ENCODE results near the gene SLC2A6.

SLC2A6 gene

GRCh38 chr9:133443248-133443647 lies 35.7 kb downstream of the SLC2A6 start:
- DNase-seq (ENCODE audit: insufficient read length, low spot score) (no peak), FAIRE-seq (no peak)

DNA sequence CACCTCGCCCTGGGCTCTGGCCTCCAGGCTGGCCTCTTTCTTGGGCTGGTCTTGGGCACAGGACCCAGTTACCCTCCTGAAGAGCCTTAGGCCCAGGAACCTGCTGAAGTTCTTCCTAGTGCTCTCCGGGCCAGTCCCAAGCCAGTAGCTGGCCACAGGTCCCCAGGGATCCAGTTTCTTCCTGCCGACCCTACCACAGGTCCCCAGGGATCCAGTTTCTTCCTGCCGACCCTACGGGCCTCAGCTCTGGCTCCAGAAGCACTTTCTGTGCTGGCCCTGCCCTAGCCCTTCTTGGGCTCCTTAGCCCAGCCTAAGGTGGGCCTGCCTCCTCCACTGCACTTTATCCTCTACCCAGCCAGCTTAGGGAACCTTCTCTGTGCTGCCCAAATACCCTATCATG lies 37.3 kb downstream of the SLC2A6 start:
- DNase-seq (ENCODE audit: insufficient read length, low spot score) (no peak), FAIRE-seq (no peak)

DNA sequence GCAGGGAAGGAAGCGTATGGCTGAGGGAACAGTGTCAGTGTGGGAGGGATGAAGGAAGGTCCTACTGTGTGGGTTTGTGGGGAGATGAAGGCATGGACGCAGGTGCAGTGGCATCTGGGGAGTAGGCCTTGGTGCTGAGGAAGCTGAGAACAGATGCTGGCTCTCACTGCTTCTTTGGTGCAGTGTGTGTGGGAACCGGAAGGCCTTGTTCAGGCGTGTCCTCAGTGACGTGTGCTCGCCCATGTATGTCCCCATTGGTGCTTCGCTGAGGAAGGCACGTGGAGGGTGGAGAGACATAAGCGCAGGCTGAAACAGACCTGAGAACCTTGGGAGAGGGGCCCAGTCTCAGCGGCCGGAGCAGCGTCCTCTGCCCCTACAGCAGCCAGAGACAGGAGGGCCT lies 38.0 kb downstream of the SLC2A6 start:
- peak; percentile 76 for FAIRE-seq
- DNase-seq (ENCODE audit: insufficient read length, low spot score) = peak; percentile 82

GRCh38 chr9:133439337-133439736 lies 39.6 kb downstream of the SLC2A6 start:
- no peak for FAIRE-seq

DNA sequence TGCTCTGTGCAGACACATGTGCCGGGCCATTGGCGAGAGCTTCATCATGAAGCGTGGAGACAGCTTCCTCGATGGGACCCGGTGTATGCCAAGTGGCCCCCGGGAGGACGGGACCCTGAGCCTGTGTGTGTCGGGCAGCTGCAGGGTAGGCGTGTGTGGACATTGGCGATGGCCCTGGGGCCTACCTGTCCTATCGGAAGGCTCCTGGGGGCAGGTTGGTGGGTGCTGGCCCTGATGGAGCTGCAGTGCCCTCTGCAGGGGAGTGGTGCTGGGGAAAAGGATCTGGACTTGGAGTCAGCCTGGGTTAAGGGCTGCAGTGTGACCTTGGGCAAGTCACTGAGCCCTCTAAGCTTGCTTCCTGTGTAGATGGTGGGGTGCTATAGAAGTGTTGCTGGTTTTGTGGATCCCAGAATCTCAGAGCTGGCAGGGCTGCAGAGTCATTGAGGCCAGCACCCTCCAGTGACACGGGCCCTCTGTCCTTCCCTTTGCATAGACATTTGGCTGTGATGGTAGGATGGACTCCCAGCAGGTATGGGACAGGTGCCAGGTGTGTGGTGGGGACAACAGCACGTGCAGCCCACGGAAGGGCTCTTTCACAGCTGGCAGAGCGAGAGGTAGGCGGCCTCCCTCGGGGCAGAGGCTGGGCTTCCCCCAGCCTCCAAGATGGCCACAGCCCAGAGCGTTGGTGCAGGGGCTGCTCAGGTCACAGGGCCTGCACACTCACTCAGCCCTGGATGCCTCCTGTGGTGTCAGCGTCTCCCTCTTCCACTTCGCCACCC lies 41.0 kb downstream of the SLC2A6 start:
- no peak for DNase-seq (ENCODE audit: insufficient read length, low spot score)
- FAIRE-seq = no peak

More at GRCh38 chr9:133439337-133439736, 39.6 kb downstream of the SLC2A6 start:
- no peak for DNase-seq (ENCODE audit: insufficient read length, low spot score)

DNA sequence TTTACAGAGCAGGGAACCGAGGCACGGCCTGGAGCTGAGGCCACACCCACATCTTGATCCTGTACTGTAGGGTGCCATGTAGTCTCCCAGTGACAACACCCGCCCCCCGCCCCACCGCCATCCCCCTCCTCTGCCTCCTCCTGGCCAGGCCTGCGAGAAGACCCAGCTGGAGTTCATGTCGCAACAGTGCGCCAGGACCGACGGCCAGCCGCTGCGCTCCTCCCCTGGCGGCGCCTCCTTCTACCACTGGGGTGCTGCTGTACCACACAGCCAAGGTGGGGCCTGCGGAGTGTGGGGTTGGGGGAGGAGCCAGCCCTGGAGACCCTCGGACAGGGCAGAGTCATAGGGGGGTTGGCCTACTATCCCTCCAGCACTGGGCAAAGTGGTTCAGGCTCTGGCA lies 42.2 kb downstream of the SLC2A6 start:
- no peak for DNase-seq (ENCODE audit: insufficient read length, low spot score)
- no peak for FAIRE-seq

GRCh38 chr9:133433351-133433843 lies 45.5 kb downstream of the SLC2A6 start:
- DNase-seq (ENCODE audit: insufficient read length, low spot score) (no peak), FAIRE-seq (no peak)

GRCh38 chr9:133430244-133430643 lies 48.7 kb downstream of the SLC2A6 start:
- DNase-seq (ENCODE audit: insufficient read length, low spot score) = no peak
- no peak for FAIRE-seq

- FAIRE-seq (no peak), DNase-seq (ENCODE audit: insufficient read length, low spot score) (peak; percentile 59)
These were observed 49.2 kb downstream of the SLC2A6 start for GRCh38 chr9:133429641-133430161.

DNA sequence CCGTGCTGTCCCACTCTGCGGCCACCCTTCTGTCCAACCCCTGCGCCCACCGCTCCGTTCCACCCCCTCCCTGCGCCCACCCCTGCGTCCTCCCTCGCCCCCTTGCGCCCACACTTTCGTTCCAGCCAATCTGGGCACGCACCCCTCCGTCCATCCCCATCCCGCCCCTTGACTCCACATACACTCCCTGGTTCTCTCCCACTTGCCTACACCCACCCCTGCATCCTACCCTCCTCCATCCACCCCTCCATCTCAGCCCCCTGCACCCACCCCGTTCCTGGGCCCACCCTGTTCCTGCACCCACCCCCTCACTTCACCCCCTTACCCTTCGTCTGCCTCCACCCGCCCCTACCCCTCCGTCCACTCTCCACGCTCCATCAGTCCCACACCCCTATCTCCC lies 49.7 kb downstream of the SLC2A6 start:
- no peak for FAIRE-seq
- no peak for DNase-seq (ENCODE audit: insufficient read length, low spot score)

DNA sequence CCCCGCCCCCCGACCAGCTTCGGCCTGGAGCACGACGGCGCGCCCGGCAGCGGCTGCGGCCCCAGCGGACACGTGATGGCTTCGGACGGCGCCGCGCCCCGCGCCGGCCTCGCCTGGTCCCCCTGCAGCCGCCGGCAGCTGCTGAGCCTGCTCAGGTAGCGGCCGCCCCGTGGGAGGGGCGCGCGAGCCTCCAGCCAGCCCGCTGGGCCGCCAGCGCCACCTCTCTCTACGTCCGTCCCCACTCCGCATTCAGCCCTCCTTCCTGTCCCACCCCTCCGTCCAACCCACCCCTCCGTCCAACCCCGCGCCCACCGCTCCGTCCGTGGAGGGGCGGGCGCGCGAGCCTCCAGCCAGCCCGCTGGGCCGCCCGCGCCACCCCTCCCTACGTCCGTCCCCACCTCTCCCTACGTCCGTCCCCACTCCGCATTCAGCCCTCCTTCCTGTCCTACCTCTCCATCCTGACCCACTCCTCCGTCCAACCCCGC lies 50.2 kb downstream of the SLC2A6 start:
- DNase-seq (ENCODE audit: insufficient read length, low spot score) (no peak), FAIRE-seq (no peak)

- DNase-seq (ENCODE audit: insufficient read length, low spot score) = no peak
These were observed 51.1 kb downstream of the SLC2A6 start for GRCh38 chr9:133427658-133428348.

DNA sequence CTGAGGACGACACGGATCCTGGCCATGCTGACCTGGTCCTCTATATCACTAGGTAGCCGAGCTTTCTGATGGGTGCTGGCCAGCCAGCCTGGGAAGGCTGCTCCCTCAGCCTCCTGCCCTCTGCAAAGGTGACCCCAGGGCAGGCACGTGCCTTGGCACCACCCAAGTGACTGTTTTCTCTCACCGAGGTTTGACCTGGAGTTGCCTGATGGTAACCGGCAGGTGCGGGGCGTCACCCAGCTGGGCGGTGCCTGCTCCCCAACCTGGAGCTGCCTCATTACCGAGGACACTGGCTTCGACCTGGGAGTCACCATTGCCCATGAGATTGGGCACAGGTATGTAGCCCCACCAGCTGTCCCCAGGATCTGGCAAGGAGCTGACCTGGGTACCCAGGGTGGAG lies 52.9 kb downstream of the SLC2A6 start:
- FAIRE-seq = no peak

More at GRCh38 chr9:133427658-133428348, 51.1 kb downstream of the SLC2A6 start:
- FAIRE-seq = no peak

GRCh38 chr9:133425049-133425632 lies 53.8 kb downstream of the SLC2A6 start:
- FAIRE-seq (no peak), DNase-seq (ENCODE audit: insufficient read length, low spot score) (no peak)

More for the DNA sequence above, 52.9 kb downstream of the SLC2A6 start:
- no peak for DNase-seq (ENCODE audit: insufficient read length, low spot score)

GRCh38 chr9:133424187-133424586 lies 54.7 kb downstream of the SLC2A6 start:
- DNase-seq (ENCODE audit: insufficient read length, low spot score) = no peak
- no peak for FAIRE-seq

DNA sequence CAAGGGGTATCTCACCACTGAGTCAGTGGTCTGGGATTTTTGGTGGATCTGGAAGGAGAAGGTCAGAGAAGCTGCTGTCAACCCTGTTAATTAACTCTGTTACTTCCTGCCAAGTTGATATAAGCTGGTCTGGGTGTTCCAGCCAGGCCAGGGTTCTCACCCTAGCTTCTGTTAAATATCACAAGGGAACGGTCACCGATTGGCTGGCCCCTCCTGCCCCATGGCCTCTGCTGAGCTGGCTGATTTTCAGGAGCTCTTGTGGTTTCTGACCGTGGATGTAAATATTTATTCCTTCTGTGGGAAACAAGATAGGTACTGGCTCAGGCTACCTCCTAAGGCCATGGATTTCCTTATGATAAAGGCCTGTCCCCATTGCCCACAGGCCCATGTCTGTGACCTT lies 55.7 kb downstream of the SLC2A6 start:
- DNase-seq (ENCODE audit: insufficient read length, low spot score) (no peak), FAIRE-seq (no peak)

GRCh38 chr9:133421615-133422542 lies 57.0 kb downstream of the SLC2A6 start, which contains the start of gene ADAMTS13:
Gene ADAMTS13 (plus strand): TSS chr9:133422367. CDS start chr9:133422444, 77 bp downstream.
- FAIRE-seq = peak; percentile 75
- no peak for DNase-seq (ENCODE audit: insufficient read length, low spot score)

Measured in GM19239 (cell line).